NCI-H526 (cell line): ENCODE data around the gene CMTR1.
"Not testable (repeated sequence)": the region's sequence is repeated elsewhere in the genome, so short reads cannot be mapped to it uniquely, and the experiment has no call there.

Experiments
- DNase-seq, 2 experiments: peaks; one replicate each; lab custom pipeline; 2025; lab: John Stamatoyannopoulos, UW

Gene CMTR1

DNA sequence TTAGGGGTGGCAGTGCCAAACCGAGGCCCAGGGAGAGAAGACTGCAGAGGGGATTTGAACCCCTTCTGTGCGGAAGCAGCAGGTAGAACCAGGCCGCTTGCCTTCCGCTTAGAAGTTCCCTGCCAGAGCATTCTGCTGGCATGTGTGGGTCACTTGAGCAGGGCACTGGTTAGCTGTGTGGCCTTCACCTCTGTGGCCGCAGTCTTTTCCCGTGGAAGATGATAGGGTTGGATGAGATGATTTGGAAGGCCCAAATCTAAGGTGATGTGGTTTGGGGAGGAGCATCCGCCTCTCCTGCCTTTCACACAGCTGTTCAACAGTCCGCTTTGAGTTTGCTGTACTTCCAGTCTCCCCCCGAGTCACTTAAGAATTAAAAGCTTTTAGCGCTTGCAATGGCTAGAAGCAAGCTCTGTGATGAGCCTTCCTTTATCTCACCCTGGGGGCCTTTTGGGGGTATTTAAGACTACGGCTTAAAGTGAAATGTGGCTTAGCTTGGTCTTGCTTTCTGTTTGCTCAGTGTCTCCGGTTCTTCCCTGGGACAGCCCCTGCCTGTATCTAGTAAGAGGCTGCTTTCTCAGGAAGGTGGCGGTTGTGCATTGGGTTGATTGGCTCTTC lies 743 bp downstream of the CMTR1 start:
- no peak for DNase-seq

DNA sequence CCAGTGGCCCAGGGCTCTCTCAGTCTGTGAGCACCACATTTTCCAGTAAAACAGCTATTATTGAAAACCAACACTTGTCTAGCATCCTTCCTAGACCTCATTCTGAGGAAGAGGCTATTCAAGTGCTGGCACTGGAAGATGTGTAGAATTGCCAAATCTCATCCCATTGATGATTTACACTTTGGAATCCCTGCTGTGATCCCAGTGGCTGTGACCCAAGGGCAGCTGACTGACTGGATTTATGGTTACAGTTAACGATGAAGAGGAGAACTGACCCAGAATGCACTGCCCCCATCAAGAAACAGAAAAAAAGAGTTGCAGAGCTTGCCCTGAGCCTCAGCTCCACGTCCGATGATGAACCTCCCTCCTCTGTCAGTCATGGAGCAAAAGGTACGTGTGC lies 2.4 kb downstream of the CMTR1 start:
- no peak for DNase-seq

DNA sequence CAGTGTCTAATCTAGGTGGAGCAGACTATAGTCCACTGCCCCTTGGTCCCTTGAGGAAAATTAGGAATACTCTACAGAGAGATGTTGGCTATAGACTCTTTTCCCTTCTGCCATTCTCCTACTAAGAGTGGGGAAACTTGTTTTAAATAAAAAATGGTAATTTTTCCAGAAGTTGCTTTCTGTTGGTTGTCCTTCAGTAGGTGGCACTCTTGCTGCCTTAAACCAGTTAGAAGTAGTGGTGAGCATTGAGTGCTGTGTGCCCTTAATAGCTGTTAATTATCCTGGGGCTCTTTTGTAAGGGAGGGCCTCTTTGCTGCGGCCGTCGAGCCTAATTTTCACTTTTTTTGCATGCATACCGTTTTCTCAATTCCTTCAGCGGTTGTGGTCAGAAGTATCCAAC lies 2.8 kb downstream of the CMTR1 start:
- DNase-seq = no peak

DNA sequence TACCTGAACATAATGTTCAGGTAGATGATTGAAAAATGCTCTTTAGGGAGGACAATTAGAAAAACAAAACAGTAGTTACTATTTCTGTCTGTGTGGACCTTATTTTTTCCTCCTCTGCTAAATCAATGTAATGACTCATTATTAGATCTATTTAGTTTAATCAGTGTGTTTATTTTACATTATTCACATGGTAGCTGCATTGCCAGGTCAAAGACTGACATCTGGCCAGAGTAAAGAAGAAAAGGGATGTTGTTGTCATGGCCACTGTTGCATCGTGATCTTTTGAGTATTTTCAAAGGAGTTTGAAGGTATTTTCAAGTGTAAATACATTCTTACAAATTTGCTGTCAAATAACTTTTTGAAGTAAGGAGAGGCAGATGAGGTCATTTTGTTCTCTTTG lies 5.9 kb downstream of the CMTR1 start:
- DNase-seq = no peak

DNA sequence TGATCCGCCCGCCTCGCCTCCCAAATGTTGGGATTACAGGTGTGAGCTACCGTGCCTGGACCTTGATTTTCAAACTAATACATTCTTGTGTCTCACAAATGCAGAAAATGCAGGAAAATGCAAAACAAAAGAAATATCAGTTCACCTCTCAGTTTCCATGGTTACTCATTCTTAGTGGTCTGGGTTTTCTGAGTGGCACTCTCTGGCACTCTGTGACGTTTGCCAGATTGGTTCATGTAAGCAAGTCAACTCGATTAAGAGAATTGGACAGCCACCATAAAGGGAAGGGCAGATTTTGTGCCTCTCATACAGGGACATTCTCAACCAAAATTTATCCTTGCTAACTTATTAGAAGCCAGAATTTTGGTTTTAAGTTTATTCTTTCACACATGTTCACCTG lies 8.6 kb downstream of the CMTR1 start:
- DNase-seq = no peak

DNA sequence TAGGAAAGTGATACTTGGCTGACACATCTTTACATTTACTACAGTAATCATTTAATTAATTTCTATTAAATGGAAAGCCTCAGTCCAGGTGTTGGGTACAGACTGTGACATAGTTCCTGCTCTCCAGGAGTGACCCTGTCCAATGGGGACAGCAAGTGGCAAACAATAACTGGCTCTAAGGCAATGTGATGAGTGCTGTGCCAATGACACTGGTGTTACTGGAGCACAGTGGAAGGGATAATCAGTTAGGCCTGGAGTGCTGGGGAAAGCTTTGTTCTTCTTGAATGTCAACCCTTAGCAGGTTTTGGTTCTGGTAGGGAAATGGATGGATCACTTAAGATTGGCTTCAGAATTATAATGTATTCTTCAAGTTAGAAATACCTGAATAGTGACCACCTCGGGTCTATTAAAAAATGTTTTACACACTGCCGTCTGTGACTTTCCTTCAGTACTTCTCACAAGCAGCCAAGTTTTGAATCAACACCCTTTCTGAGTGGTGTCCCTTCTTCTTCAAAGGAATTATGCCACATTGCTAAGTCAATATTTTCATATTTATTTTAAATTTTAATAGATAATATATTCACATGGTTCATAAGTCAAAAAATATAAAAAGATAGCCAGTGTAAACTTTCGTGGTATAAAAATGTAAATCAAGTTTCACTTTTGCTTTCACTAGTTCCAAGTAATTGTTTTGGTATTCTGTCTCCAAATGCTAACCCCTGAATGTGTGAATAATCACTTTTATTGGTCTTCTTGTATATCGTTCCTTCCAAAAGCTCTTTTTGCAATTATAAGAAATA lies 9.6 kb downstream of the CMTR1 start:
- no peak for DNase-seq

DNA sequence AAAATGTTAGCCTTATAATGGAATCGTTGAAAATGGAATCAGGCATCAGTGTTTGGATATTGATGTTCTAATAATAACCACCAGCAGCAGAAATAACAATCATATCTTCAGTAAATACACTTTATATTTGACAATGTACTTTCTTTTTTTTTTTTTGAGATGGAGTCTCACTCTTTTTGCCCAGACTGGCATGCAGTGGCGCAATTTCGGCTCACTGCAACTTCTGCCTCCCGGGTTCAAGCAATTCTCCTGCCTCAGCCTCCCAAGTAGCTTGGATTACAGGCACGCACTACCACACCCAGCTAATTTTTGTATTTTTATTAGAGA lies 10.2 kb downstream of the CMTR1 start:
- DNase-seq = not testable (repeated sequence)

DNA sequence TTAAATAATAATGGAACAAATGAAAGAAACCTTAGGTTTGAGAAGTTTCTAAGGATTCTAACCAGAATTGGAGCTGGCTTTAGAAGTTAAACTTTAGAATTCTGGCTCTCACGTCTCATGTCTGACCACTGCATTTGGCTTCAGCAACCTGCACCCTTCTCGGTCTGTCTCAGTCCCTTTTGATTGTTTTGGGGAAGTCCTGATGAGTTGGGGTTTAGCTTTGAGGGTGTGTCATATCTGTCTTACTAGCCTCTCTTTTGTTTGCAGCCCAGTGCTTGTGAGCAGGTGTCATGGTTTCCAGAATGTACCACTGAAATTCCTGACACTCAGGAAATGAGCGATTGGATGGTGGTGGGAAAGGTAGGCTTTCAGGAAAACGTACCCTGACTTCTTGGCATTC lies 17.0 kb downstream of the CMTR1 start:
- DNase-seq = no peak

DNA sequence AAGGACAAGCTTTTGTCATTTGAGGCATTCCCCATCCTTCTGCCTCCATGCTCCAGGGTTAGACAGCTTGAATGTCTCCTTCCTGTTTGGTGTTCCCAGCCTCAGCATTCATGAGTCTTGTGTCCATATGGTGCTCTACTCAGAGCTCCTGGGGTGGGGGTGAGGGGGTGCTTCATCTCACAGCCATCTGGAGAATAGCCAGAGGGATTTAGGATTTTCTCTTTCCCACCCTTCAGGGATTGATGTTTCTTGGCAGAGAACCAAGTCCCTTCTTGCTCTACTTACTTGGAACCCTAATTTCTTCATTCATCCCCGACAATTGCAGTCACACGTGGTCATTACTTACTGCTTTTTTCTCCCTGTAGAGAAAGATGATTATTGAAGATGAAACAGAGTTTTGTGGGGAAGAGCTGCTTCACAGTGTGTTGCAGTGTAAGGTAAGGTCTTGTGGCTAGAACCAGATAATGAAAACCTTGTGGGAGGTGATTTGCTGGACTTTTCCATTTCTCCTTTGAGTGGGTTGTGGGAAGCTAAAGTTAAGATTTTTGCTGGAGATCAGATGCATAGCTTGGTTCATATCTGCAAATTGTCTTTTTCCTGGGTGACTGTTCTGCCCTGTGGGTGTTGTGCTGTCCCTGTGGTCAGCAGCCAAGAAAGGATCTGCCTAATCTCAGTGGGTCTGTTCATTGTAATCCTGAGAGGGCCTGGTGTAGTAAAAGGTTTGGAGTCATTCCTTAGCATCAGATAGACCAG lies 18.6 kb downstream of the CMTR1 start:
- DNase-seq = no peak

DNA sequence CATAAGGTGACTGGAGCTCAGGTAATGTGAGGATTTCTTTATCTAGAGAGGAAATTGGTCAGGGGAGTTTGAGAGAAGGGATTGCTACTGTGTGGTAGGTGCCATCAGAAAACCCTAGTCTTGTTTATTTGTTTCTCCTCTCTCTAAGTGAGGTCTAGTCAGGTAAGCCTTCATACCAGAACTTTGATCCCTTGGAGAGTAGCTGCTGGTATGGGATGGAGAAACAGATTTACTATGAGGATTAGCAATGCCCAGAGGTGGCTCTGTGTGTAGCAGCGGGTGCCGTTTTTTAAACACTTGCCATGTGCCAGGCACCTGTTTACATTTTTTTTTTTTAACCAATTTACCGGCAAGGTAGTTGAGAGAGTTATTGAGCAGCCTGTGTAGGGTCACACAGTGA lies 19.5 kb downstream of the CMTR1 start:
- no peak for DNase-seq

DNA sequence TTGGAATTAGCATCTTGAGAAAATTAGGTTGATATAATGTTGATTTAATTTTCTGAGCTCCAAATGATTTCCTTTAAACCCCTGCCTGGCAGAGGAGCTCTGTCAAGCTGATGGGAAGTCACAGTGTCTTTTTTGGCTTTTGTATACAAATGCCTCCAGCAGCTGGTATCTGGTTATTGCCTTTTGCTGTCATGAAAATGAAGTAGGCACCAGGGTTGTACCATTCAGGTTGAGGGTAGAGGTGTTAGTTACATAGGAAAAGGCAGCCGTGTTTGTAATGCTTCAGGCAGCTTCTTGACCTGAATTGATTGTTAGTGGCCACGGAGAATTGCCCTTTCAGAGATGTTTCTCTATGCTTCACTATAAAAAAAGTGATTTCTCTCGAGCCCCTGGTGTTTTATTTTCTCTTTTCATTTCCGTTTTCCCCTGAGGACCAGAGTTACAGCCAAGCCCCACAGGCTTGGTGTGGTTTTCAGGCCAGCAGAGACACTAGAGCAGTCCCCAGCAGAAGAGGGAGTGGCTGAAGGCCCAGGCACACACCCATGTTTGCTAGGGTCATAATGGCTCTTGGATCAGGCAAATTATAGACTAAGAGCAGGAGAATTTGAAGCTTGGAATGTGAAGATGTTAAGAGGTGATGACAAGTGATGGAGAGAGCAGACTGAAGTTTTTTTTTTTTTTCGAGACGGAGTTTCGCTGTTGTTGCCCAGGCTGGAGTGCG lies 21.6 kb downstream of the CMTR1 start:
- no peak for DNase-seq

DNA sequence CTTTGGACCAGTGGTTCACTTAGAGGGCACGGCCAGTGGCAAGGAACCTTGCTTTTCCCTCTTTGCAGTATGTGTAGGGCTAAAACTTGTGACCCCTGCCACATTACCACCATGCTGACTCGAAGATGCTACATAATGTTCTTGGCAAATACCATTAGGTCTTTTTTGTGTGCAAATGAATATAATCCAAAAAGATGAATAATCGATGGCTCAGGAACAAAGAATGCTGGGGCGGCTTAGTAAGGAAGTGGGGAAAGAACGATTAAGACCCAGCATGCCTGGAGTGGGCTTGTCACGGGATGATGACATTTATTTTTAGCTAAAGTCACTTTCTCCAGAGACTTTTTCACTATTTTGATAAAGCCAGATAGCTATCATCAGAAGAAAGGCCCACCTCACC lies 23.1 kb downstream of the CMTR1 start:
- DNase-seq = no peak

DNA sequence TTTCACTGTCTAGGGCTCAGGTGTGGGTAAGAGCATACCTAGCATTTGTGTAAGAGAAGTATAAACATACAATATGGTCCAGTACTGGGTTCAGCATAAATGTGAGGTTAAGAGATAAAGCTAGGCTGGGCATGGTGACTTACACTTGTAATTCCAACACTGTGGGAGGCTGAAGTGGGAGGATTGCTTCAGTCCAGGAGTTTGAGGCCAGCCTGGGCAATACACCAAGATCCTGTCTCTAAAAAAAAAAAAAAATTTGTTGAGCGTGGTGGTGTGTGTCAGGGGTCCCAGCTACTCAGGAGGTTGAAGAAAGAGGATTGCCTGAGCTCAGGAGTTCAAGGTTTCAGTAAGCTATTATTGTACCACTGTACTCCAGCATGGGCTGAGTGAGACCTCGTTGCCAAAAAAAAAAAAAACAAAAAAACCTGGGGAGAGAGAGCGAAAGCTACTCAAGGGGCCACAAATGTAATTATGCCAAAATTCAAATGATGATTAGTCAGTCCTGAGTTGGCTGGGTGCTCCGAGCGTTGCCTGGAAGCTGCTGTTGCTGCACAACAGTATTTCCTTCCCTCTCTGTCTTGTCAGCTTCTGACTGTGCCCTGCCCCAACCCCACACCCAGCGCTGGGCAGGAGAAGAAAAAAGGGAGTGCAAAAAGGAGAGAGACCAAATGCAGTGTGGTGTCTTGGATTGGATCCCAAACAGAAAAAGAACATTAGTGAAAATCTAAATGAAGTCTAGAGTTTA lies 24.0 kb downstream of the CMTR1 start:
- DNase-seq = no peak

DNA sequence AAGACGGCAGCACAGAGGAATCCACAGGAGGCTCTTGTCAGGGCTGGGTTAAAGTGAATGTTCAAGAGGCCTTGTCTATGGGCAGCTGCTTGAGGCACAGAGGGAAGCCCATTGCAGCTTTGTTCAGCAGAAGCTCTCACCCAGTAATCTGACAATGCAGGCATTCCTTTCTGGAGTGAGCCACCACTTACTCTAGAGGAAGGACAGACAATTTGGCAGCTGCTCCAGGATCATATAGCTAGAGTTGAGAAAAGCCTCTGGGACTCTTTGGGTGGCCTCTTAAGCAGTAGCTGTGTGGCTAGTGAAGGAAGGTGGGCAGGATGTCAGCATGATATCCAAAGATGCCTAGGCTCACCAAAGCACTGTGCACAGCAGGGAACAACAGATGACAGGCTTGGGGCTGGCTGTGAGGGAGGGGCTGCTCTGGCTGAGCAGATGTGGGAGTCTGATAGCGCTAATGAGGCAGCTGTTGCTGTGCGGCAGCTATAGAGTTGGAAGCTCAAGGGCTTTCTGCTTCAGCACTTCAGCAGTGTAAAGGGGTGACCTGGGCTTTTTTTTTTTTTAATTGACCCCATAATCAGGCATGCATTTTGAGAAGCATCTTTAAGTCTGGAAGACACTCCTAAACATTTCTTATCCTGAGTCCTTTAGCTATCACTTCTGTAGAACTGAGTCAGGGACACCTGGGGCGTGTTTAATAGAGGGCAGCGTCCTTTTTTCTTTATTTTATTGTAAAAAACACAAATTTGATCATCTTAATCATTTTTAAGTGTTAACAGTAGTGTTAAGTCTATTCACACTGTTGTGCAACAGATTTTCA lies 27.2 kb downstream of the CMTR1 start:
- no peak for DNase-seq

DNA sequence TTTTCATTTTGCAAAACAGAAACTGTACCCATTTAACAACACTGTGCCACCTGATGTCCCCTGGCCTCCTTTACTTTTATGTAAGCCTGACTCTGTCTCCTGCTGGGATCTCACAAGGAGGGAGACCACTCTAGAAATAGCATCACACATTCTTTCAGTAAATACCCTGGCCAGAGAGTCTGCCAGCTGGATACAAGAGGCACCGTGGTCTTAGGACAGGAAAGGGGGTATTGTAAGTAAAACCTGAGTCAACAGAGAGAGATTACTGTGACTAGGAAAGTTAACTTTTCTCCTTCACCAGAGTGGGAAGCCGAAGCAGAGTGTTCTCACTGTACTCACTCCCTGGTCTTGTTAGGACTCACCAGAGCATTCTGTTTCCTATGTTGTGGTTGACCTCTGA lies 27.8 kb downstream of the CMTR1 start:
- no peak for DNase-seq

DNA sequence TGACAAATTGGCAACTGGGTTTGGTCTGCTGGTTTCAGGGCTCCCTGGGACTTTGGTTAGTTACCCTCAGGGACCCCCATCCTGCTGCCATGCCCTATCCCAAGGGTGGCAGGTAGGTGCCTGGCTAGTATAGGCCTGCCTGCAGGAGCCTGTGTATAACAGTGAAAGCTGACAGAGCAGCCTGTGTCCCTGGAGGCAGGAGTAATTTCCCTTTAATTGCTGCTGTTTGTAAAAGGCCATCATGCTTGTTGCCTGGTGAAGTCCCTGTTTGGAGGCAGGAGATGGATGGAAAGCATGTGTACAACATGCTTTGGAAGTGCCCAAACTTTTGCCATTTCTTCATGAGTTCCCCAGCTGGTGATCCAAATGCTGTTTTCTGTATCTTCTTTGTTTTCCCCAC lies 30.1 kb downstream of the CMTR1 start:
- no peak for DNase-seq

DNA sequence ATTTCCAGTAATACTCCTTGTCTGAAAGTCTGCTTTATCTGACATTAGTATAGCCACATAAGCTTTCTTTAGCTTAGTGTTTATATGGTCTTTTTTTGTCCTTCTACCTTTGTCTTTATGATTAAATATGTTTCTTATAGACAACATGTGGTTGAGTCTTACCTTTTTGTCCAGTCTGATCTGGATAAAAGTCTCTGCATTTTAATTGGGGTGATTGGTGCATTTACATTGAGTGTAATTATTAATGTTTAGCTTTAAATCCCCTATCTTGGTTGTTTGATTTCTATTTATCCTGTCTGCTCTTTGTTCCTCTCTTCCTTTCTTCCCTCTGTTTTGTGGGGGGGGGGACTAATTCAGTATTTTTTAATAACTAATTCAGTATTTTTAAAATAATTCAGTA lies 34.7 kb downstream of the CMTR1 start:
- no peak for DNase-seq

DNA sequence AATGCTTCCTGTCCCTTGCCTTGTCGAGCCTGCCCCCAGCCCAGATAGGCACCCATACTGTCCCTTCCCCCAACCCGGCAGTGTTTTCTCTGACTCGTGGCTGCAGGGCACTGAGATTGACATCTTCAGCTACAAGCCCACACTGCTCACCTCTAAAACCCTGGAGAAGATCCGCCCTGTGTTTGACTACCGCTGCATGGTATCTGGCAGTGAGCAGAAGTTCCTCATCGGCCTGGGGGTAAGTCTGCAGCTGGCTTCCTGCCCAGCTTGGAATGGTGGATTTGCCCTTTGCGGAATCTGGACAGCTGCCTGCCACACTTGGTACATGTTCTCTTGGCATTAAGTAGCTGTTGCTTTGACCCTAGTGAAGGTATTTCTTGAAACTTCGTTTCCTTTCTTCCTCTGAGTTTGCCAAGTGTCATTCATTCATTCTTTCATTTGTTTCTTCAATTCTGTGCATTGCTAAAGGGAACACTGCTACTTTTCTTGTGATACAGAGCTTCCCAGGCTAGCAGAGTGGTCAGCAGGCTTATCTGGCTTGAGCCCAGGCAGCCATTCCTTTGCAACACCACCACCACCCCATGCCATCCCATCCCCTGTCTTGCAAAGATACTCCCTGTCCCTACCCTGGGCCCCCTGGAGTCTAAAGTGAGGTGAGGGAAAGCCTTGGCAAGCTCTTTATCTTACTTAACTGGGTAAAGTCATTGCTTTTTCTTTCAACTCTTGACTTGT lies 40.5 kb downstream of the CMTR1 start:
- no peak for DNase-seq

DNA sequence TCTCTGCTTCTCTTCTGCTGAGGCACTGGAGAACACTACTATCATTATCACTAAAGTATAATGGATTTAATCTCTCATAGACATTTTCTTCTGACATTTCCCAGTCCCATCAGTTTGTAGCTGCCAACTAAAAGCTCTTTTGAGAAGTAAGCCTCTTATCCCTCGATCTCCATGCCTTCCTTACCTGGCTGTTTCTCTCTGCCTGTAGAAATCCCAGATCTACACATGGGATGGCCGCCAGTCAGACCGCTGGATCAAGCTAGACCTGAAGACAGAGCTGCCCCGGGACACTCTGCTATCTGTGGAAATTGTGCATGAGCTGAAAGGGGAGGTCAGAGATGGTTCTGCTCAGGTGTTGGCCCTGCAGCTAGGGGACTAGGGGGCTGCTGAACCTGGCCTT lies 41.3 kb downstream of the CMTR1 start:
- DNase-seq = no peak

DNA sequence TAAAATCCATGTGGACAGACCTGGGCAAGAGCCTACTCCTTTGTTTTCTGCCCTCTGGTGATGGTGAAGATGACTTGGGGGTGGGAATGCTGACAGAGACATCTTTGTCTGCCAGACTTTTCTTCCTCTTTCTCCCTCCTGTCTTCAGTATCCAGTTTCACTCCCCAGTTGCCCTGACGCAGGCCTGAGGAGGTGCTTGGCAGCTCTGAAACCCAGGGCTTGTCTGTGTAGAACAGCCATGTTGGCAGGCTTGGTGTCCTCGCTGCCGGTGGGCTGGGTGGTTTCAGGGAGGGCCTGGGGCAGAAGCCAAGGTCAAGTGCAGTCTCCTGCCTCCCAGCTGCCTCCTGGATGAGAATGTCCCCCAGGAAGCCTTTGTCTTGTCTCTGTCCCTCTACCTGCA lies 44.2 kb downstream of the CMTR1 start:
- no peak for DNase-seq
